ENCODE data around the gene MLN. TPM values are rescaled to one million over a fixed set of nuclear protein-coding genes. Genes with fewer than 3 reads are reported as not detected.

MLN gene
- total RNA-seq, 1 experiment from 2014 or later, result not detected

- POLR2A ChIA-PET, result no interaction called here
- H3K4me3 ChIP-seq (replicated peaks in 1 of 2; ENCODE audit: low read depth in 1 of 2, low read length in 2 of 2), result no peak overlapping the region
- H3K9ac ChIP-seq (ENCODE audit: low read length), result no peak overlapping the region
- TF ChIP-seq POLR2A (IDR thresholded peaks at IDR 0.05; ENCODE audit: borderline replicate concordance, extremely low read depth, insufficient read depth, insufficient read length) (no peak), CBX3 (IDR thresholded peaks at IDR 0.05; ENCODE audit: low read depth) (no peak), EZH2 (IDR thresholded peaks at IDR 0.05) (no peak), POLR2AphosphoS5 (IDR thresholded peaks at IDR 0.05; ENCODE audit: low read depth, low read length) (no peak), SRF (IDR thresholded peaks at IDR 0.05; ENCODE audit: low read depth) (no peak), YY1 (IDR thresholded peaks at IDR 0.05; ENCODE audit: extremely low read depth, insufficient replicate concordance, low read depth, low read length) (no peak), ATF3 (IDR thresholded peaks at IDR 0.05) (no peak), MAX (IDR thresholded peaks at IDR 0.05) (no peak), EZH2phosphoT487 (IDR thresholded peaks at IDR 0.05; ENCODE audit: borderline replicate concordance) (no peak), CTCF (IDR thresholded peaks at IDR 0.05 in 2 of 3, conservative IDR thresholded peaks at IDR 0.05 in 1 of 3; ENCODE audit: borderline replicate concordance in 1 of 3, insufficient read depth in 1 of 3, low read depth in 2 of 3, low read length in 2 of 3) (no peak), REST (IDR thresholded peaks at IDR 0.05; ENCODE audit: low read depth) (no peak), FOSL1 (IDR thresholded peaks at IDR 0.05; ENCODE audit: low read depth) (no peak), RAD21 (IDR thresholded peaks at IDR 0.05; ENCODE audit: low read depth) (no peak)
- no peaks in the 10 kb centered on the region for H4K20me1 ChIP-seq (ENCODE audit: insufficient read depth)
- H3K9me2 ChIP-seq (ENCODE audit: insufficient read depth), result no peaks in the 10 kb centered on the region
- ATAC-seq, result no peak
- intact Hi-C loops (cut with micrococcal nuclease), result no loop called here
- RAD21 ChIA-PET (ENCODE audit: low non-redundant PET in 1 of 2, low total read pairs in 2 of 2, uncharacterized antibody in 2 of 2, unreplicated experiment in 2 of 2), result no interaction called here
- no peak overlapping the region for H3K27ac ChIP-seq (ENCODE audit: low read depth, low read length)
- no peak overlapping the region for H2AFZ ChIP-seq (ENCODE audit: low read depth, low read length, poor library complexity, severe bottlenecking)
- no peaks in the 10 kb centered on the region; a peak in 1 of 4 replicates for H3K4me1 ChIP-seq (ENCODE audit: control insufficient read depth in 1 of 2, insufficient read depth in 2 of 2, low read length in 2 of 2)
- H3K9me3 ChIP-seq (ENCODE audit: control insufficient read depth in 1 of 2, insufficient read depth in 1 of 2, low read depth in 1 of 2, low read length in 2 of 2), result no peaks in the 10 kb centered on the region
- no peaks in the 10 kb centered on the region for H3K79me2 ChIP-seq (ENCODE audit: insufficient read depth, low read length)
- BruUV-seq (replicated peaks), result no TSS peak
- CTCF ChIA-PET, result no interaction called here
- DNase-seq (ENCODE audit: low read depth, low spot score), result no peak
- no peaks in the 10 kb centered on the region for H3K36me3 ChIP-seq (ENCODE audit: control insufficient read depth in 1 of 2, insufficient read depth in 2 of 2, low read length in 2 of 2)
- H3K27me3 ChIP-seq (ENCODE audit: insufficient read depth, low read length), result peaks cover 10% of the 10 kb centered on the region; the same call in 1 of the 2 replicates
- H3K4me2 ChIP-seq (ENCODE audit: low read length), result no peak overlapping the region
Observed at GRCh38 chr6:33800248-33800969, 3.4 kb downstream of the MLN start.
